NB4 (cell line): ENCODE measurements around the gene C6orf15.
A peak's percentile ranks its signal among the peaks of the same experiment; 100 is the strongest.

Experiments
- CTCF ChIP-seq: IDR thresholded peaks from one replicate; pipeline ENCODE4 v1.5.1; 2012; ENCODE audit warnings: low read depth, low read length
- POLR2A ChIP-seq: IDR thresholded peaks from 2 replicates; pipeline ENCODE4 v1.6.1; 2011; ENCODE audit warnings: mild to moderate bottlenecking; ENCODE audit not compliant: insufficient read length; ENCODE audit errors: extremely low read depth

- TF ChIP-seq CTCF (peak; percentile 76), POLR2A (no peak)
These were observed 24.8 kb downstream of the C6orf15 start for GRCh38 chr6:31087494-31088089.
